ENCODE results near the gene CCDC85C.

DNA sequence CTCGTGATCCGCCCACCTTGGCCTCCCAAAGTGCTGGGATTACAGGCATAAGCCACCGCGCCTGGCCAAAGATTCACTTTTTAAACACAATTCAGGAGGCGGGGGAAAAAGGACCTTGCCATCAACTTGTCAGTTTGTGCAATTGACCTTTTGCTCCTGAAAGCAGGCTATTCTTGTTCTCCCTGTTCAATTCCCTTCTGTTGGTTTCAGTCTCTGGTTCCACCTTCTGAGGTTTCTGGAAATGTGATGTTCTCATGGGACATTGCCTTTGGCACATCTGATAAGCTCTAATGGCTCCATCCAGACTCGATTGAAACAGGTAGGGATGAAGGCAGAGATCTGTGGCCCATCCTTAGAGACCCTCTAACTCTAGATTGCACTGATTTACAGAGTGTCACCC, 17.9 kb upstream of the CCDC85C start:
- TF ChIP-seq POLR2AphosphoS5 (IDR thresholded peaks at IDR 0.05) = no peak
- TF ChIP-seq, protein P1, sequence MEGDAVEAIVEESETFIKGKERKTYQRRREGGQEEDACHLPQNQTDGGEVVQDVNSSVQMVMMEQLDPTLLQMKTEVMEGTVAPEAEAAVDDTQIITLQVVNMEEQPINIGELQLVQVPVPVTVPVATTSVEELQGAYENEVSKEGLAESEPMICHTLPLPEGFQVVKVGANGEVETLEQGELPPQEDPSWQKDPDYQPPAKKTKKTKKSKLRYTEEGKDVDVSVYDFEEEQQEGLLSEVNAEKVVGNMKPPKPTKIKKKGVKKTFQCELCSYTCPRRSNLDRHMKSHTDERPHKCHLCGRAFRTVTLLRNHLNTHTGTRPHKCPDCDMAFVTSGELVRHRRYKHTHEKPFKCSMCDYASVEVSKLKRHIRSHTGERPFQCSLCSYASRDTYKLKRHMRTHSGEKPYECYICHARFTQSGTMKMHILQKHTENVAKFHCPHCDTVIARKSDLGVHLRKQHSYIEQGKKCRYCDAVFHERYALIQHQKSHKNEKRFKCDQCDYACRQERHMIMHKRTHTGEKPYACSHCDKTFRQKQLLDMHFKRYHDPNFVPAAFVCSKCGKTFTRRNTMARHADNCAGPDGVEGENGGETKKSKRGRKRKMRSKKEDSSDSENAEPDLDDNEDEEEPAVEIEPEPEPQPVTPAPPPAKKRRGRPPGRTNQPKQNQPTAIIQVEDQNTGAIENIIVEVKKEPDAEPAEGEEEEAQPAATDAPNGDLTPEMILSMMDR (IDR thresholded peaks at IDR 0.05) = no peak
- no peak for TF ChIP-seq POLR2A (IDR thresholded peaks at IDR 0.05)

All from prostate gland (tissue), 2 donors.